H1 (cell line): ENCODE data around the gene STIM2. TPM values are rescaled to one million over a fixed set of nuclear protein-coding genes. Genes with fewer than 3 reads are reported as not detected.

Experiments
- CBX5 ChIP-seq: fragments of 300-800, 300-1000 bp; sonication (generic); IDR thresholded peaks from 2 replicates; pipeline ENCODE4 v1.7.1; 2016; ENCODE audit warnings: antibody characterized with exemption, low read length, low read depth
- CHD7 ChIP-seq: fragments of 300-600 bp; sonication (generic); IDR thresholded peaks from 2 replicates; pipeline ENCODE4 v1.7.1; 2012; ENCODE audit warnings: low read length, moderate library complexity, mild to moderate bottlenecking, inconsistent platforms; ENCODE audit not compliant: insufficient replicate concordance
- KDM4A ChIP-seq: IDR thresholded peaks from one replicate; pipeline ENCODE4 v1.7.1; 2012; ENCODE audit warnings: low read depth, mild to moderate bottlenecking, moderate library complexity, low read length, inconsistent platforms; ENCODE audit not compliant: severe bottlenecking
- NRF1 ChIP-seq: IDR thresholded peaks from 2 replicates; pipeline ENCODE4 v1.6.1; 2011; ENCODE audit warnings: mild to moderate bottlenecking, low read depth, low read length, improper control_type of control experiment
- SP4 ChIP-seq: IDR thresholded peaks from 2 replicates; pipeline ENCODE4 v1.6.1; 2012; ENCODE audit warnings: low read length, inconsistent platforms
- polyA plus RNA-seq, 7 experiments: library from polyadenylated mRNA; depleted of rRNA in 3 of 7; stranded (reverse) in 5 of 7; unstranded in 2 of 7; fragments of >200 nt in 5 of 7; fragments of 200-250 nt in 2 of 7; gene quantifications; 1 replicate in 5 of 7; 2 replicates in 1 of 7; 4 replicates in 1 of 7; pipeline versions ENCODE4 v1.2.1 to v1.2.3, GENCODE V29; 2011 to 2013; ENCODE audit warnings: missing spikeins in 2 of 7, mixed read lengths in 2 of 7
- total RNA-seq: library from RNA; stranded (reverse); fragmentation: NEBNext Ultra II Directional; extraction: Animal tissue kit (Norgen Biotek cat#: 25700); gene quantifications from 2 replicates; pipeline ENCODE4 v1.2.1, GENCODE V29; 2021

The STIM2 gene
- total and polyA plus RNA-seq, 2 of the 8 experiments (the other 6 are each of a cell fraction or from before 2014, with no cell fraction given), result 22.9 to 23.0 TPM

GRCh38 chr4:26962720-26963119 is 102.1 kb downstream of the STIM2 start (continued):
- TF ChIP-seq CHD7 (no peak), NRF1 (no peak), SP4 (no peak), KDM4A (no peak), CBX5 (no peak)
